Measurements from ENCODE around the gene FAN1. TPM values are rescaled to one million over a fixed set of nuclear protein-coding genes. Genes with fewer than 3 reads are reported as not detected.

Gene FAN1
- total and polyA plus RNA-seq, 2 of the 4 experiments (the other 2 are of a cell fraction) = 7.6 to 12.4 TPM

DNA sequence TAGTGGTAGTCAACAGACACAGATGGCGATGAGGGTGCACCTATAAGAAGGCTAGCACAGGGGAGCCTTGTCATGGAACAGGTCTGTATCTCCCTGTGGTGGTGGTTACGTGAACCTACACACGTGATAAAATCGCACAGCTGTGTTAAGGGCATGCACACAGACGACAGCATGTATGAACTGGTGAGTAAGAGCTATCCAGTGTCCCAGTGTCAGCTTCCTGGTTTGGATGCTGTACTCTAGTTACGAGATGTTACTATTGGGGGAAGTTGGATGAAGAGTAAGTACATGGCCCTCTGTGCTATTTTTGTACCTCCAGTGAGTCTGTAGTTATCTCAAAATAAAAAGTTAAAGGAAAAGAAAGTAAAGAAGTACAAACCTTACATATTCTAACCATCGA lies 49.5 kb downstream of the FAN1 start:
- Histone ChIP-seq H3K56ac (ENCODE audit: extremely low read depth, insufficient read depth, low read length) (no peak overlapping the region), H3K27me3 (ENCODE audit: control insufficient read depth, insufficient read depth, low read length) (no peaks in the 10 kb centered on the region), H3K4me3 (ENCODE audit: insufficient read depth, low read depth, low read length) (no peak overlapping the region), H3K36me3 (ENCODE audit: control insufficient read depth, insufficient read depth, low read length) (peaks cover 27% of the 10 kb centered on the region), H3K14ac (replicated peaks; ENCODE audit: low read depth, low read length) (peak overlapping the region; percentile 86), H3K9me3 (ENCODE audit: control insufficient read depth, insufficient read depth, low read length) (no peaks in the 10 kb centered on the region), H4K5ac (ENCODE audit: low read depth, low read length) (no peak overlapping the region), H3K4ac (ENCODE audit: low read depth, low read length) (peak overlapping the region; percentile 90), H3K9me1 (ENCODE audit: insufficient read depth, low read length) (peaks cover 9% of the 10 kb centered on the region), H3K18ac (ENCODE audit: low read depth, low read length) (peak overlapping the region; percentile 8; the same call in 1 of the 2 replicates), H3K23ac (ENCODE audit: low read depth, low read length) (no peak overlapping the region), H2BK120ac (ENCODE audit: low read depth, low read length) (peak overlapping the region; percentile 30; the same call in 1 of the 2 replicates), H2BK5ac (ENCODE audit: low read depth, low read length, poor library complexity, severe bottlenecking) (peak overlapping the region; percentile 54), H2BK20ac (ENCODE audit: low read depth, low read length) (0 out of 2 replicates have a peak overlapping the region, but pooled peaks have one; percentile 11), H3K79me1 (ENCODE audit: low read depth in 1 of 2, low read length in 2 of 2) (peaks cover 0 to 12% of the 10 kb centered on the region in 2 experiments; a peak in 2 of 4 replicates), H3K4me1 (ENCODE audit: control insufficient read depth, insufficient read depth, low read length) (peaks cover 9% of the 10 kb centered on the region), H2AK5ac (ENCODE audit: low read depth, low read length) (peak overlapping the region; percentile 81; the same call in 1 of the 2 replicates), H3K9ac (ENCODE audit: low read depth, low read length) (no peak overlapping the region), H4K8ac (ENCODE audit: low read depth in 2 of 2, low read length in 2 of 2) (peak overlapping the region in 1 of 2 experiments; percentile 18; a peak in 1 of 4 replicates), H2BK15ac (ENCODE audit: low read depth, low read length) (peak overlapping the region; percentile 24; the same call in 1 of the 3 replicates), H2AK9ac (replicated peaks; ENCODE audit: low read depth, low read length, poor library complexity) (no peak overlapping the region), H4K91ac (ENCODE audit: insufficient read depth, low read depth, low read length) (peak overlapping the region; percentile 61), H3K27ac (ENCODE audit: insufficient read depth, low read length) (peak overlapping the region; percentile 35; the same call in 1 of the 2 replicates), H3K4me2 (ENCODE audit: low read depth, low read length) (no peak overlapping the region), H4K20me1 (ENCODE audit: insufficient read depth, low read length) (peaks cover 3% of the 10 kb centered on the region), H2AFZ (replicated peaks; ENCODE audit: low read length, poor library complexity) (no peak overlapping the region)
- in situ Hi-C loops (cut with MboI; ENCODE audit: low sequenced_read_pairs) (no loop called here), dilution Hi-C loops (cut with HindIII; ENCODE audit: low sequenced_read_pairs, unreplicated experiment) (no loop called here), intact Hi-C loops (cut with micrococcal nuclease) (no loop called here)
- POLR2A ChIA-PET (ENCODE audit: unreplicated experiment) = no interaction called here
- BruUV-seq (replicated peaks) = no TSS peak
- 100% methylated on average over 1 of the region's 7 CpGs; no CpG with 5 or more reads in 1 of the 2 experiments for WGBS, 2 experiments (ENCODE audit: extremely low coverage in 2 of 2, insufficient read length in 1 of 2)
- CTCF ChIA-PET = interaction anchor here (1.8 kb wide), 1 partner anchor 176 kb away, joined by 3 read pairs; no protein-coding TSS in a partner anchor
- TF ChIP-seq, protein P1, sequence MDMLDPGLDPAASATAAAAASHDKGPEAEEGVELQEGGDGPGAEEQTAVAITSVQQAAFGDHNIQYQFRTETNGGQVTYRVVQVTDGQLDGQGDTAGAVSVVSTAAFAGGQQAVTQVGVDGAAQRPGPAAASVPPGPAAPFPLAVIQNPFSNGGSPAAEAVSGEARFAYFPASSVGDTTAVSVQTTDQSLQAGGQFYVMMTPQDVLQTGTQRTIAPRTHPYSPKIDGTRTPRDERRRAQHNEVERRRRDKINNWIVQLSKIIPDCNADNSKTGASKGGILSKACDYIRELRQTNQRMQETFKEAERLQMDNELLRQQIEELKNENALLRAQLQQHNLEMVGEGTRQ (IDR thresholded peaks at IDR 0.05; ENCODE audit: low read depth, low read length) = no peak
- DNase-seq (no peak), ATAC-seq (ENCODE audit: low read depth) (no peak)
